GM12878 (cell line): ENCODE measurements around the gene HIRA. TPM values are rescaled to one million over a fixed set of nuclear protein-coding genes. Genes with fewer than 3 reads are reported as not detected.

ENCODE experiments used
- ATAC-seq: fragments of 200-7000 bp; cut with Tn5 transposase; 3 replicates; pipeline ENCODE4 v1.9.1; 2020; ENCODE audit warnings: mild to moderate bottlenecking, moderate library complexity
- BruUV-seq: library from RNA; stranded (reverse); fragments of 400-500 nt; replicated peaks from 2 replicates; lab custom pipeline; 2021; lab: Mats Ljungman, UMichigan
- CTCF ChIA-PET: fragments of 300-600 bp; sonication (Branson Sonifier 250); formaldehyde crosslinking; extraction: SDS; loops from one replicate; lab custom pipeline; 2021; ENCODE audit warnings: inconsistent platforms; lab: Yijun Ruan, JAX
- POLR2A ChIA-PET: fragments of 350-600 bp; formaldehyde crosslinking; extraction: SDS; loops from one replicate; lab custom pipeline; 2021; ENCODE audit warnings: inconsistent platforms; lab: Charles Lee
- RAD21 ChIA-PET: fragments of 300-600 bp; sonication (Branson Sonifier 250); formaldehyde crosslinking; loops from one replicate; lab custom pipeline; 2023; ENCODE audit warnings: antibody characterized with exemption; ENCODE audit not compliant: unreplicated experiment; lab: Charles Lee
- SMC1A ChIA-PET: fragments of 300-600 bp; sonication (Branson Sonifier 250); formaldehyde crosslinking; loops from one replicate; lab custom pipeline; 2023; ENCODE audit not compliant: unreplicated experiment, uncharacterized antibody; lab: Charles Lee
- DNase-seq: peaks from one replicate; pipeline ENCODE4 v3.0.0-alpha.2; 2011; ENCODE audit warnings: low read depth, low spot score
- FAIRE-seq: peaks from 3 replicates; lab custom pipeline; 2011; peaks lifted over from hg19 to GRCh38; lab: Jason Lieb, UNC
- H2AFZ ChIP-seq: 2 replicates; pipeline ENCODE4 v1.6.0; 2011; ENCODE audit warnings: low read depth, low read length, control low read depth; ENCODE audit not compliant: control insufficient read depth
- H3K27ac ChIP-seq: 2 replicates; pipeline ENCODE4 v1.5.1; 2011; ENCODE audit warnings: control low read depth; ENCODE audit not compliant: control insufficient read depth, insufficient read depth
- H3K27me3 ChIP-seq, 2 experiments: replicated peaks in 1 of 2; 2 replicates each; pipeline versions ENCODE4 v1.6.0 to v1.6.1; 2011; ENCODE audit warnings: low read length in 1 of 2; ENCODE audit not compliant: control insufficient read depth in 2 of 2, insufficient read depth in 2 of 2
- H3K36me3 ChIP-seq, 2 experiments: 2 replicates each; pipeline ENCODE4 v1.5.1; 2011; ENCODE audit warnings: low read length in 1 of 2; ENCODE audit not compliant: control insufficient read depth in 2 of 2, insufficient read depth in 2 of 2
- H3K4me1 ChIP-seq: 2 replicates; pipeline ENCODE4 v1.6.1; 2011; ENCODE audit warnings: mild to moderate bottlenecking, low read length, moderate library complexity, mixed read lengths; ENCODE audit not compliant: control insufficient read depth, insufficient read depth
- H3K4me2 ChIP-seq: 2 replicates; pipeline ENCODE4 v1.6.0; 2011; ENCODE audit warnings: control low read depth; ENCODE audit not compliant: control insufficient read depth, insufficient read depth
- H3K4me3 ChIP-seq: fragments of 200-600 bp; sonication (generic); 2 replicates; pipeline ENCODE4 v1.5.1; 2016
- H3K79me2 ChIP-seq: 2 replicates; pipeline ENCODE4 v1.6.0; 2011; ENCODE audit warnings: low read length; ENCODE audit not compliant: control insufficient read depth, insufficient read depth
- H3K9ac ChIP-seq: 2 replicates; pipeline ENCODE4 v1.8.0; 2011; ENCODE audit warnings: low read length, control low read depth, mixed read lengths; ENCODE audit not compliant: control insufficient read depth, insufficient read depth
- H3K9me3 ChIP-seq: replicated peaks from 3 replicates; pipeline ENCODE4 v1.5.1; 2011; ENCODE audit warnings: mild to moderate bottlenecking, low read length; ENCODE audit not compliant: control insufficient read depth, insufficient read depth
- H4K20me1 ChIP-seq: 2 replicates; pipeline ENCODE4 v1.6.0; 2011; ENCODE audit not compliant: control insufficient read depth, insufficient read depth
- CREB1 ChIP-seq: IDR thresholded peaks from 2 replicates; pipeline ENCODE4 v1.6.1; 2012; ENCODE audit warnings: low read depth, mild to moderate bottlenecking, inconsistent platforms
- FOXM1 ChIP-seq: IDR thresholded peaks from 2 replicates; pipeline ENCODE4 v1.6.1; 2012; ENCODE audit warnings: low read depth, mild to moderate bottlenecking, inconsistent platforms, low read length, moderate library complexity
- HCFC1 ChIP-seq: fragments of 150-350 bp; IDR thresholded peaks from 2 replicates; pipeline ENCODE4 v1.6.1; 2014; ENCODE audit warnings: low read length
- KAT2A ChIP-seq: conservative IDR thresholded peaks from 2 replicates; pipeline ENCODE4 v1.6.1; 2011; ENCODE audit warnings: low read depth, low read length; ENCODE audit not compliant: control insufficient read depth
- KDM1A ChIP-seq: fragments of 200-600 bp; sonication (generic); IDR thresholded peaks from 2 replicates; pipeline ENCODE4 v1.6.1; 2016; ENCODE audit warnings: borderline replicate concordance
- MYC ChIP-seq: IDR thresholded peaks from 2 replicates; pipeline ENCODE4 v1.6.1; 2011; ENCODE audit warnings: mild to moderate bottlenecking, low read length, moderate library complexity, inconsistent platforms; ENCODE audit not compliant: insufficient read depth, insufficient replicate concordance, insufficient read length, severe bottlenecking
- RBBP5 ChIP-seq: fragments of 200-600 bp; sonication (generic); conservative IDR thresholded peaks from 2 replicates; pipeline ENCODE4 v1.6.1; 2016
- SUZ12 ChIP-seq: fragments of 200-600 bp; sonication (generic); IDR thresholded peaks from one replicate; pipeline ENCODE4 v1.6.1; 2018; ENCODE audit warnings: antibody characterized with exemption, mild to moderate bottlenecking; ENCODE audit not compliant: unreplicated experiment
- TAF1 ChIP-seq: IDR thresholded peaks from 2 replicates; pipeline ENCODE4 v1.6.1; 2011; ENCODE audit warnings: mild to moderate bottlenecking, low read depth, low read length, borderline replicate concordance
- WGBS: methylation state at CpG from one replicate; pipeline ENCODE4 v1.1.6; 2016; ENCODE audit warnings: low lambda C conversion rate; ENCODE audit not compliant: insufficient replicate concordance, insufficient coverage; ENCODE audit errors: missing lambda C conversion rate; 5-methylcytosine and 5-hydroxymethylcytosine counted together
- in situ Hi-C: fragments of 300-500 bp; cut with MboI; formaldehyde crosslinking; loops from 9 replicates; pipeline ENCODE4 v1.14.3; 2018; ENCODE audit warnings: mixed read lengths
- intact Hi-C: fragments of 100-400 bp; cut with micrococcal nuclease; formaldehyde crosslinking; loops from one replicate; pipeline ENCODE4 v1.14.2; 2022; ENCODE audit not compliant: unreplicated experiment
- polyA plus RNA-seq, 11 experiments: library from polyadenylated mRNA; depleted of rRNA in 4 of 11; unstranded in 6 of 11; stranded (reverse) in 5 of 11; fragments of >200 nt; fragmentation: Nextera tagmentation in 4 of 11; fragmentation: Illumina TruSeq in 1 of 11; extraction: Ambion mirVana in 4 of 11; extraction: Trizol in 1 of 11; gene quantifications; 1 replicate in 1 of 11; 2 replicates in 10 of 11; pipeline versions ENCODE4 v1.2.1 to v1.2.3, GENCODE V29; 2011 to 2016; ENCODE audit warnings: inconsistent platforms in 2 of 11, missing spikeins in 2 of 11, low read depth in 1 of 11
- total RNA-seq, 4 experiments: library from RNA; depleted of rRNA in 3 of 4; stranded (reverse); fragments of >200 nt in 3 of 4; fragmentation: Illumina TruSeq in 1 of 4; extraction: Trizol in 1 of 4; gene quantifications; 2 replicates each; pipeline versions ENCODE4 v1.2.1 to v1.2.3, GENCODE V29; 2013 to 2021
- TF ChIP-seq, protein P1 (sequence below): IDR thresholded peaks from 2 replicates; pipeline ENCODE4 v1.6.1; 2011; ENCODE audit warnings: low read depth, mild to moderate bottlenecking, low read length, moderate library complexity, borderline replicate concordance; ENCODE audit errors: extremely low read depth
- TF ChIP-seq, protein P2 (sequence below): fragments of 450-650 bp; IDR thresholded peaks from 2 replicates; pipeline ENCODE4 v1.6.1; 2017; ENCODE audit warnings: borderline replicate concordance

HIRA gene
- total and polyA plus RNA-seq, 10 of the 15 experiments (the other 5 are each of a cell fraction or from before 2014, with no cell fraction given): 0.34 to 32.7 (median 14.5) TPM

DNA sequence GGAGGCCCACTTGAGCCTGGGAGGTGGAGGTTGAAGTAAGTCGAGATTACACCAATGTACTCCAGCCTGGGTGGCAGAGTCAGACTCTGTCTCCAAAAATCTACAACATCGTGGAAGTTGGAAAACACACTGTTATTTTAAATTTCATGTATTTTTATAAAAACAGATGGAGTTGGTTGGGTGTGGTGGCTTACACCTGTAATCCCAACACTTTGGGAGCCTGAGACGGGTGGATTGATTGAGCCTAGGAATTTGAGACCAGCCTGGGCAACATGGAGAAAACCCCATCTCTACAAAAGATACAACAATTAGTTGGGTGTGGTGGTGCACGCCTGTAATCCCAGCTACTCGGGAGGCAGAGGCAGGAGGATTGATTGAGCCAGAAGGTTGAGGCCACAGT lies 88.1 kb downstream of the HIRA start:
- intact Hi-C loops: no loop called here
- Histone ChIP-seq H2AFZ (no peak overlapping the region), H3K4me3 (no peak overlapping the region), H3K9me3 (no peaks in the 10 kb centered on the region; the same call in 1 of the 3 replicates), H3K27me3 (no peaks in the 10 kb centered on the region), H3K4me2 (no peak overlapping the region), H3K27ac (no peak overlapping the region), H3K9ac (no peak overlapping the region), H3K79me2 (no peaks in the 10 kb centered on the region), H4K20me1 (no peaks in the 10 kb centered on the region), H3K36me3 (peaks cover 0 to 12% of the 10 kb centered on the region in 2 experiments; a peak in 2 of 4 replicates), H3K4me1 (no peaks in the 10 kb centered on the region)
- FAIRE-seq: no peak
- in situ Hi-C loops: no loop called here
- BruUV-seq: no TSS peak
- DNase-seq: no peak
- 97% methylated on average over 5 of the region's 5 CpGs for WGBS
- ChIA-PET CTCF (interaction anchor here (1.4 kb wide), 1 partner anchor 199 kb away, joined by 3 read pairs; the partner anchor contains the start of gene ESS2), SMC1A (interaction anchor here (0.6 to 2.6 kb wide), 3 partner anchors 11 to 330 kb away, joined by 3 to 7 read pairs (median 3); no protein-coding TSS in a partner anchor), POLR2A (interaction anchor here (0.9 kb wide), 1 partner anchor 136 kb away, joined by 3 read pairs; the partner anchor contains the start of gene CDC45), RAD21 (no interaction called here)
- no peak for ATAC-seq
- TF ChIP-seq SUZ12: no peak
- TF ChIP-seq CREB1: no peak
- no peak for TF ChIP-seq FOXM1
- TF ChIP-seq, protein P1, sequence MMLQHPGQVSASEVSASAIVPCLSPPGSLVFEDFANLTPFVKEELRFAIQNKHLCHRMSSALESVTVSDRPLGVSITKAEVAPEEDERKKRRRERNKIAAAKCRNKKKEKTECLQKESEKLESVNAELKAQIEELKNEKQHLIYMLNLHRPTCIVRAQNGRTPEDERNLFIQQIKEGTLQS: no peak

DNA sequence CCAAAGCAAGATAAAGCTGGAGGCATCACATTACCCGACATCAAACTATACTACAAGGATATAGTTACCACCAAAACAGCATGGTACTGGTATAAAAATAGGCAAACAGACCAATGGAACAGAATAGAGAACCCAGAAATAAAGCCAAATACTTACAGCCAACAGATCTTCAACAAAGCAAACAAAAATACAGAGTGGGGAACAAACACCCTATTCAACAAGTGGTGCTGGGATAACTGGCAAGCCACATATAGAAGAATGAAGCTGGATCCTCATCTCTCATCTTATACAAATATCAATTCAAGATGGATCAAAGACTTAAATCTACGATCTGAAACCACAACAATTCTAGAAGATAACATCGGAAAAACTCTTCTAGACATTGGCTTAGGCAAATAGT lies 90.0 kb downstream of the HIRA start:
- Histone ChIP-seq H3K4me1 (no peaks in the 10 kb centered on the region), H3K36me3 (peaks cover 1 to 11% of the 10 kb centered on the region in 2 experiments; a peak in 3 of 4 replicates), H3K79me2 (no peaks in the 10 kb centered on the region), H3K27me3 (no peaks in the 10 kb centered on the region), H3K9me3 (peaks cover 2% of the 10 kb centered on the region; the same call in 2 of the 3 replicates), H3K4me3 (no peak overlapping the region), H4K20me1 (no peaks in the 10 kb centered on the region), H3K9ac (no peak overlapping the region), H3K27ac (no peak overlapping the region), H3K4me2 (no peak overlapping the region), H2AFZ (no peak overlapping the region)
- ChIA-PET RAD21 (no interaction called here), SMC1A (no interaction called here), POLR2A (no interaction called here), CTCF (interaction anchor here (0.6 to 0.7 kb wide), 2 partner anchors 26 to 48 kb away, joined by 3 read pairs; no protein-coding TSS in a partner anchor)
- no TSS peak for BruUV-seq
- intact Hi-C loops: no loop called here
- DNase-seq (no peak), ATAC-seq (no peak), FAIRE-seq (no peak)
- TF ChIP-seq MYC (no peak), TAF1 (no peak), KAT2A (no peak), HCFC1 (no peak), RBBP5 (no peak), KDM1A (no peak)
- TF ChIP-seq, protein P2, sequence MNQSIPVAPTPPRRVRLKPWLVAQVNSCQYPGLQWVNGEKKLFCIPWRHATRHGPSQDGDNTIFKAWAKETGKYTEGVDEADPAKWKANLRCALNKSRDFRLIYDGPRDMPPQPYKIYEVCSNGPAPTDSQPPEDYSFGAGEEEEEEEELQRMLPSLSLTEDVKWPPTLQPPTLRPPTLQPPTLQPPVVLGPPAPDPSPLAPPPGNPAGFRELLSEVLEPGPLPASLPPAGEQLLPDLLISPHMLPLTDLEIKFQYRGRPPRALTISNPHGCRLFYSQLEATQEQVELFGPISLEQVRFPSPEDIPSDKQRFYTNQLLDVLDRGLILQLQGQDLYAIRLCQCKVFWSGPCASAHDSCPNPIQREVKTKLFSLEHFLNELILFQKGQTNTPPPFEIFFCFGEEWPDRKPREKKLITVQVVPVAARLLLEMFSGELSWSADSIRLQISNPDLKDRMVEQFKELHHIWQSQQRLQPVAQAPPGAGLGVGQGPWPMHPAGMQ: no peak
- WGBS: 81% methylated on average over 3 of the region's 3 CpGs
- in situ Hi-C loops: no loop called here
